HG03521 (cell line): ENCODE results near the gene YPEL4.
"Not testable (repeated sequence)": the region's sequence is repeated elsewhere in the genome, so short reads cannot be mapped to it uniquely, and the experiment has no call there.

Source experiments
- ATAC-seq: cut with Tn5 transposase; IDR thresholded peaks from one replicate; pipeline ENCODE4 v1.9.1; 2021; ENCODE audit warnings: mild to moderate bottlenecking, moderate library complexity; ENCODE audit not compliant: unreplicated experiment

Gene YPEL4

GRCh38 chr11:57649826-57650738 lies at the start of gene YPEL4:
YPEL4 (minus strand) TSS chr11:57649912; CDS start chr11:57647107, 2,805 bp downstream.
- no peak for ATAC-seq

- no peak for ATAC-seq
Measured at GRCh38 chr11:57698843-57699365, 49.2 kb upstream of the YPEL4 start.

GRCh38 chr11:57690474-57690873 lies 40.8 kb upstream of the YPEL4 start:
- not testable (repeated sequence) for ATAC-seq

- ATAC-seq, result no peak
Measured at GRCh38 chr11:57681168-57681567, 31.5 kb upstream of the YPEL4 start.

- no peak for ATAC-seq
Measured at GRCh38 chr11:57680552-57680874, 30.8 kb upstream of the YPEL4 start.

GRCh38 chr11:57679396-57679795 lies 29.7 kb upstream of the YPEL4 start:
- no peak for ATAC-seq

- no peak for ATAC-seq
Measured at GRCh38 chr11:57675176-57675941, 25.6 kb upstream of the YPEL4 start.

- ATAC-seq, result no peak
Measured at GRCh38 chr11:57674251-57674650, 24.5 kb upstream of the YPEL4 start.

GRCh38 chr11:57668434-57668782 lies 18.7 kb upstream of the YPEL4 start:
- peak; percentile 3 for ATAC-seq

- ATAC-seq, result peak; percentile 83
Measured at GRCh38 chr11:57667736-57668433, 18.2 kb upstream of the YPEL4 start, which contains the start of gene ZDHHC5. ZDHHC5 (plus strand) TSS chr11:57668114; CDS start chr11:57673091, 4,977 bp downstream.

GRCh38 chr11:57667117-57667735 lies 17.5 kb upstream of the YPEL4 start:
- ATAC-seq, result peak; percentile 62

GRCh38 chr11:57663975-57664374 lies 14.3 kb upstream of the YPEL4 start:
- ATAC-seq, result no peak

GRCh38 chr11:57662893-57663292 lies 13.2 kb upstream of the YPEL4 start:
- no peak for ATAC-seq

- no peak for ATAC-seq
Measured at GRCh38 chr11:57659669-57660068, 10.0 kb upstream of the YPEL4 start.

- no peak for ATAC-seq
Measured at GRCh38 chr11:57658023-57658361, 8.3 kb upstream of the YPEL4 start.

- ATAC-seq, result peak; percentile 99
Measured at GRCh38 chr11:57657194-57658022, 7.7 kb upstream of the YPEL4 start, which contains the start of gene CLP1. CLP1 (plus strand) TSS chr11:57657762; CDS start chr11:57659477, 1,715 bp downstream.

- no peak for ATAC-seq
Measured at GRCh38 chr11:57656885-57657193, 7.1 kb upstream of the YPEL4 start.

GRCh38 chr11:57653163-57653562 lies 3.5 kb upstream of the YPEL4 start:
- ATAC-seq, result no peak

- ATAC-seq, result no peak
Measured at GRCh38 chr11:57652662-57653061, 3.0 kb upstream of the YPEL4 start.

- ATAC-seq, result not testable (repeated sequence)
Measured at GRCh38 chr11:57652230-57652629, 2.5 kb upstream of the YPEL4 start.
